DMS 273 treated with DMSO at 0.1 percent for 48 hours (cell line): ENCODE results near the gene ZNF486.
"Not testable (repeated sequence)": the region's sequence is repeated elsewhere in the genome, so short reads cannot be mapped to it uniquely, and the experiment has no call there.

Experiments
- DNase-seq: peaks from one replicate; lab custom pipeline; 2025; lab: John Stamatoyannopoulos, UW

The ZNF486 gene

DNA sequence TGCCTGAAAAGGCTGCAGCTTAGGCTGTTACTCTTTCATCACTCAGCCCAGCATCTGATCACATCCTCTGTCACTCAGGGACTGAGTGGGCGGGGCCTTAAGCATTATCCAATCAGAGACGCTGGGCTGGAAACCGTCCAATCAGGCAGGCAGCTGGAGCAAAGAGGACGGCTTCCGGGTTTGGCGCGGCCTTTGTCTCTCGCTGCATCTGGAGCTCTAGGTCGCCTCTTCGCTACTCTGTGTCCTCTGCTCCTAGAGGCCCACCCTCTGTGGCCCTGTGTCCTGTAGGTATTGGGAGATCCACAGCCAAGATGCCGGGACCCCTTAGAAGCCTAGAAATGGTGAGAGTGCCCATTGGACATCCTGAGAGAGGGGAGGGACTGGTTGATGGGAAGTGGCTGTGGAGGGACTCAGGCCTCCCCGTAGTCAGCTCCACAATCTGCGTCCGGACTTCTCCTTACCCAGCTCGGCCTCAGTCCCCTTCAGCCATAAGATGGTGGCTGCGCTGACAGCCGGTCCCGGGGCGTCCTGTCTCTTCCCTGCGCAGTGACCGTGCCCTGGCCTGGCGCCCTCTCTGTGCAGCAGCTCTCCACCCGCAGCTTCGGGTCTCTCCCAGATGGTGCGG, at the start of gene ZNF486:
Gene ZNF486 (plus strand): TSS at position 195 of the 625 bp plus-strand sequence. CDS start 117 bp downstream, at position 312.
- DNase-seq, result peak; percentile 94

DNA sequence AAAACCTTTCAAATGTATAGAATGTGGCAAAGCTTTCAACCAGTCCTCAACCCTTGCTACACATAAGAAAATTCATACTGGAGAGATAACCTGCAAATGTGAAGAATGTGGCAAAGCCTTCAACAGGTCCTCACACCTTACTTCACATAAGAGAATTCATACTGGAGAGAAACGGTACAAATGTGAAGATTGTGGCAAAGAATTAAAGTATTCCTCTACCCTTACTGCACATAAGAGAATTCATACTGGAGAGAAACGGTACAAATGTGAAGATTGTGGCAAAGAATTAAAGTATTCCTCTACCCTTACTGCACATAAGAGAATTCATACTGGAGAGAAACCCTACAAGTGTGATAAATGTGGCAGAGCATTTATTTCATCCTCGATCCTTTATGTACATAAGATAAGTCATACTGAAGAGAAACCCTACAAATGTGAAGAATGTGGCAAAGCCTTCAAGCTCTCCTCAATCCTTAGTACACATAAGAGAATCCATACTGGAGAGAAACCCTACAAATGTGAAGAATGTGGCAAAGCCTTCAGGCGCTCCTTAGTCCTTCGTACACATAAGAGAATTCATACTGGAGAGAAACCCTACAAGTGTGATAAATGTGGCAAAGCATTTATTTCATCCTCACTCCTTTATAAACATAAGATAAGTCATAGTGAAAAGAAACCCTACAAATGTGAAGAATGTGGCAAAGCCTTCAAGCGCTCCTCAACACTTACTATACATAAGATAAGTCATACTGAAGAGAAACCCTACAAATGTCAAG, 48.8 kb upstream of the ZNF486 start:
- DNase-seq, result not testable (repeated sequence)

DNA sequence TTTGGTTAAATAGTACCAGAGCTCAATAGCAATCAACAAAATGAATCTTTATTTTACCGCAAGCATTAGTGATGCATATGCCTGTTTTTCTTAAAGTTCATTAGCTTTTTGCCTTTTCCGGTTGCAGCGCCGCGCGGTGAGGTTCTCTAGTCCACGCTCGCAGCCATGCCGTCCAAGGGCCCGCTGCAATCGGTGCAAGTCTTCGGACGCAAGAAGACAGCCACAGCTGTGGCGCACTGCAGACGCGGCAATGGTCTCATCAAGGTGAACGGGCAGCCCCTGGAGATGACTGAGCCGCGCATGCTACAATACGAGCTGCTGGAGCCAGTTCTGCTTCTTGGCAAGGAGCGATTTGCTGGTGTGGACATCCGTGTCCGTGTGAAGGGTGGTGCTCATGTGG, 42.1 kb upstream of the ZNF486 start:
- no peak for DNase-seq

DNA sequence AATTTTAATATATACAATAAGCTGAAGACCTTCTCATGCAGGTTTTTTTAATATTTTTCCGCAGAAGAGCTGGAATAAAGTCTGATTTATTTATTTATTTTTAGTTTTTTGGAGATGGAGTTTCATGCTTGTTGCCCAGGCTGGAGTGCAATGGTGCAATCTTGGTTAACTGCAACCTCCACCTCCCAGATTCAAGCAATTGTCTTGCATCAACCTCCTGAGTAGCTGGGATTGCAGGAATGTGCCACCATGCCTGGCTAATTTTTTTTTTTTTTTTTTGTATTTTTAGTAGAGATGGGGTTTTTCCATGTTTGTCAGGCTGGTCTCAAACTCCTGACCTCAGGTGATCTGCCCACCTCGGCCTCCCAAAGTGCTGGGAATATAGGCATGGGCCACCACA, 34.1 kb upstream of the ZNF486 start:
- DNase-seq, result not testable (repeated sequence)

DNA sequence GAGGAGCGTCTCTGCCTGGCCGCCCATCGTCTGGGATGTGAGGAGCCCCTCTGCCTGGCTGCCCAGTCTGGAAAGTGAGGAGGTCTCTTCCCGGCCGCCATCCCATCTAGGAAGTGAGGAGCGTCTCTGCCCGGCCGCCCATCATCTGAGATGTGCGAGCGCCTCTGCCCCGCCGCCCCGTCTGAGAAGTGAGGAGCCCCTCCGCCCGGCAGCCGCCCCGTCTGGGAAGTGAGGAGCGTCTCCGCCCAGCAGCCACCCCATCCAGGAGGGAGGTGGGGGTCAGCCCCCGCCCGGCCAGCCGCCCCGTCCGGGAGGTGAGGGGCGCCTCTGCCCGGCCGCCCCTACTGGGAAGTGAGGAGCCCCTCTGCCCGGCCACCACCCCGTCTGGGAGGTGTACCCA, 29.3 kb upstream of the ZNF486 start:
- not testable (repeated sequence) for DNase-seq

DNA sequence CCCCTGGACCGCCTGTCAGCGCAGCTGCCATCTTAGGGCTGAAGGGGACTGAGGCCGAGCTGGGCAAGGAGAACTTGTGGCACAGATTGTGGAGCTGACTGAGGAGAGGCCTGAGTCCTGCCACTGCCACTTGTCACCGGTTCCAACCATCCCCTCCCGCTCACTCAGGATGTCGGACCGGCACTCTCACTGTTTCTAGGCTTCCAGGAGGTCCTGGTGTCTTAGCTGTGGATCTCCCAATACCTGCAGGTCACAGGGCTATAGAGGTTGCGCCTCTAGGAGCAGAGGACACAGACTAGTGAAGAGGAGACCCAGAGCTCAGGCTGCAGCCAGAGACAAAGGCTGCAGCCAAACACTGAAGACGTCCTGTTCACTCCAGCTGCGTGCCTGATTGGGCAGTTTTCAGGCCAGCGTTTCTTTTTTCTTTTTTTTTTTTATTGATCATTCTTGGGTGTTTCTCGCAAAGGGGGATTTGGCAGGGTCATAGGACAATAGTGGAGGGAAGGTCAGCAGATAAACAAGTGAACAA, 15.3 kb upstream of the ZNF486 start:
- no peak for DNase-seq

DNA sequence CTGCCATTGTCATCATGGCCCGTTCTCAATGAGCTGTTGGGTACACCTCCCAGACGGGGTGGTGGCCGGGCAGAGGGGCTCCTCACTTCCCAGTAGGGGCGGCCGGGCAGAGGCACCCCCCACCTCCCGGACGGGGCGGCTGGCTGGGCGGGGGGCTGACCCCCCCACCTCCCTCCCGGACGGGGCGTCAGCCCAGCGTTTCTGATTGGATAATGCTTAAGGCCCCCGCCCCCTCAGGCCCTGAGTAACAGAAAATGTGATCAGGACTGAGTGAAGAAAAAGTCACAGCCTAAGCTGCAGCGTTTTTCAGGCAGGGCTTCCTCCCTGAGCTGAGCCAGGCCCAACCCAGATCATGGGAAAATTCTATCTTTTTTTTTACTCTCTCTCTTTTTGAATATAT, 14.5 kb upstream of the ZNF486 start:
- DNase-seq, result not testable (repeated sequence)

DNA sequence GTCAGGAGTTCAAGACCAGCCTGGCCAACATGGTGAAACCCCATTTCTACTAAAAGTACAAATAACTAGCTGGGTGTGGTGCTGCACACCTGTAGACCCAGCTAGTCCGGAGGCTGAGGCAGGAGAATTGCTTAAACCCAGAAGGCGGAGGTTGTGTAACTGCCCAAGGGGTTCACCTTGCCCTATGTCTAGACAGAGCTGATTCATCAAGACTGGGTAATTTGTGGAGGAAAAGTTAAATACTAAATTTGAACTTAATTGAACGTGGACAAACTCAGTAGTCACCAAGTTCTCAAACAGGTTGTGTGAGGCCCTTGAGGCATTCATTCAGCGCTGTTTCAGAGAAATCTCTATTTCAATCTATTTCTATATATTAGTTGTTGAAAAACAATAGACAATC, 13.7 kb upstream of the ZNF486 start:
- no peak for DNase-seq

DNA sequence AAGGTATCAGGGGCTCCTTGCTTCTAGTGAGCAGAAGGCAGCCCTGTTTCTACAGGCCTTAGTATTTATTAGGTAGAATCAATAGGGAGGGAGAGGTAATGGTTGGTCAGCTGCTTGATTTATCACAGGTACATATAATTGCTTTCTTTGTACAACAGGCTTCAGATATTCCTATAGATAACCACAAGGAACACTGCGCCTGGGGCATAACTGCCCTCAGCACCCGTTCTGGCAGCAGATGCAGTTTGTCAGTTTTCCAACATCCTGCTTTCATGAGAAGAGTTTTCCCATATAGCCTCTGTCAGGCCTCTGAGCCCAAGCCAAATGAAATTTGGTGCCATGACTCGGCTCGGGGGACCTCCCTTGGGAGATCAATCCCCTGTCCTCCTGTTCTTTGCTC, 12.4 kb upstream of the ZNF486 start:
- no peak for DNase-seq

DNA sequence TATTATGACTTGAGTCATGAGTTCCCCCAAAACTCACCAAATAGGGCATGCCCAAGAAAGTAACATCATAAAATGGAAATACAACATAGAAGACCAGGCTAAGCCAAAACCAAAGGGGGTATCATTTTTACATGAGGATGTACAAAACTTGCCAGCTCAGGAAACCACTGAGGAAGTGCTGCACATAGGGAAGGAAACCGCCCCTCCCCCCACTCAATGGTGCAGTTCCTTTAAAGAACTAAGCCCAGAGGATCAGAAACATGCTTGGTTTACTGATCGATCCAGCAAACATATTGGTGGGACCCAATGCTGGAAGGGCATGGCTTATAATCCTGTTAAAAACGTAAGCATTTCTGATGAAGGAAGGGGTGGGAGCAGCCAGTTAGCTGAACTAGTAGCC, 4.2 kb upstream of the ZNF486 start:
- DNase-seq, result no peak

DNA sequence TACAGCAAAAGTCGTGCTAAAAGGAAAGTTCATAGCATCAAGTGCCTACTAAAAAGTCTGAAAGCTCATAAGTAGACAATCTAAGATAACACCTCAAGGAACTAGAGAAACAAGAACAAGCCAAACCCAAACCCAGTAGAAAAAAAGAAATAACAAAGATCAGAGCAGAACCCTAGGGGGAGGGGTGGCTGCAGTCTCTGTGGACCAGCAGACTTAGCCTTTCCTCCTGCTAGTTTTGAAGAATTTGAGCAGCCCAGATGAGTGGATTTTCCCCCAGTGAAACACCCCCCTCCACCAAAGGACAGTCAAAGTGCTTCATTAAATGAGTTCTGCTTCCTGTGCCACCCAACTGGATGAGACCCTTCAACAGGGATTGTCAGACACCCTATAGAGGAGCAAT, 2.6 kb upstream of the ZNF486 start:
- no peak for DNase-seq

DNA sequence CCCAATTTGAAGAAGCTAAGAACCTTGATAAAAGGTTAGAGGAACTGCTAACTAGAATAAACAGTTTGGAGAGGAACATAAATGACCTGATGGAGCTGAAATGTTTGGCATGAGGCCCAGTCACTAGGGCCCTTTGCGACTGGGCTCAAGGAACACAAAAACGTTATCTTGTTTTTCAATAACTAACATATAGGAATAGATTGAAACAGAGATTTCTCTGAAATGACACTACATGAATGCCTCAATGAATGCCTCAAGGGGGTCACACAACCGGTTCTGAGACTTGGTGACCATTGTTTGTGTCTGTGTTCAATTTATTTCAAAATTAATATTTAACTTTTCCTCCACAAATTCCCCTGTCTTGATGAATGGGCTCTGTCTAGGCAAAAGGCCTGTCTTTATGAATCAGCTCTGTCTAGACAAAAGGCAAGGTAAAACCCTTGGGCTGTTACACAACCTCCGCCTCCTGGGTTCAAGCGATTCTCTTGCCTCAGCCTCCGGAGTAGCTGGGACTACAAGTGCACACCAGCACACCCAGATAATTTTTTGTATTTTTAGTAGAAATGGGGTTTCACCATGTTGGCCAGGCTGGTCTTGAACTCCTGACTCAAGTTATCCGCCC, 932 bp upstream of the ZNF486 start:
- no peak for DNase-seq

DNA sequence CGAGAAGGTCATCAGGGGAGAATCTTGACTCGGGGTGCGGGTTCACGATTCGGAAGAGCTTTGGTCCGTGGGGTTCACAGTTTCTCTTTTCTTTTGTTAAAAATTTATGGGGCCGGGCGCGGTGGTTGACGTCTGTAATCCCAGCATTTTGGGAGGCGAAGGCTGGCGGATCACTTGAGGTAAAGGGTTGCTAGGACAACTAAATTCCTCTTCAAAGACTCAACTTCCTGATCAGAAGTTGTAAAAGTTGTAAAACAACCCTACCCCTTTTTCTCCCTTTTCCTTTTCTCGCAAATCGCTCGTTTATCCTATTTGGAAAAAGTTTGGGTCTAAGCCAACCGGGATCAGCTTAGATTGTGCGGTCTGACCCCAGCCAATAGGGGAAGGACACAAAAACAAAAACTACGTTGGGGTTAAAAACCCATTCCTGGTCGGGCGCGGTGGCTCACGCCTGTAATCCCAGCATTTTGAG, 673 bp downstream of the ZNF486 start:
- no peak for DNase-seq

DNA sequence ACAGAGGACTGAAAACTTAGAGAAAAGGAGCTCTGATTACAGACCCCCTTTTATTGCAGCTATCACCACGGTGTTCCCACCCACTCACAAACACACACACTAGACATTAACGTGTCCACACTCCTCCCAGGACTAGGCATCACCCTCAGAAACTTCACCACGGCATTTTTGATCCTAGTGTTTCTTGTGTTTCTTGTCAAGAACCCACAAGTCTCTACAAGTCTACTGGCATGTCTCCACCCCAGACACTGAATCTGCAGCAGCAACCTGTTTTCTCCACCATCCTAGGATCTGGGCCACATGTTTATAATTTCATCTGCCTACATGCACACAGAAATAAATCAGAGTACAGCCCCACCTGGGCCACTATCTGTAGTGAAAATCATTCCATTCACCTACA, 4.3 kb downstream of the ZNF486 start:
- no peak for DNase-seq

DNA sequence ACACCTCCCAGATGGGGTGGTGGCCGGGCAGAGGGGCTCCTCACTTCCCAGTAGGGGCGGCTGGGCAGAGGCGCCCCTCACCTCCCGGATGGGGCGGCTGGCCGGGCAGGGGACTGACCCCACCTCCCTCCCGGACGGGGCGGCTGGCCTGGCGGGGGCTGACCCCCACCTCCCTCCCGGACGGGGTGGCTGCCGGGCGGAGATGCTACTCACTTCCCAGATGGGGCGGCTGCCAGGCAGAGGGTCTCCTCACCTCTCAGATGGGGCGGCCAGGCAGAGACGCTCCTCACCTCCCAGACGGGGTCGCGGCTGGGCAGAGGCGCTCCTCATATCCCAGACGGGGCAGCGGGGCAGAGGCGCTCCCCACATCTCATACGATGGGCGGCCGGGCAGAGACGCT, 8.8 kb downstream of the ZNF486 start:
- DNase-seq, result not testable (repeated sequence)

DNA sequence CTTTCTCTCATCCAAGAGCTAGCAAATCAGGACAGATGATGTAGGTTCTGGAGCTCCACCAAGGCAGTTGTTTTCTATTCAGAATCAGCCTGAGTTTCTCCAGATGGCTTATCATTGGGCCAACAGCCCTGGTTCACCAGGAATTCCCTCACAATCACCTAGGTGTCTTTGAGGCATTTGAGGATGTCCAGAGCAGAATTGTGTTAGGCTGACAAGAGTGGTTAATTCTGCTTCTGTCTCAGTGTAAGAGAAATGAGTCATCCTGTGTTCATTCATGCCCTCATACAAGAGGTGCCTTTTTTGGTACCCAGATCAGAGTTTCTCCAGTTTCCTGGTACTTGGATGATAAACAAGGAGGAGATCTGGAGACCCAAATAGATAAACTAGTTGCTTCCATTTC, 12.9 kb downstream of the ZNF486 start:
- not testable (repeated sequence) for DNase-seq

DNA sequence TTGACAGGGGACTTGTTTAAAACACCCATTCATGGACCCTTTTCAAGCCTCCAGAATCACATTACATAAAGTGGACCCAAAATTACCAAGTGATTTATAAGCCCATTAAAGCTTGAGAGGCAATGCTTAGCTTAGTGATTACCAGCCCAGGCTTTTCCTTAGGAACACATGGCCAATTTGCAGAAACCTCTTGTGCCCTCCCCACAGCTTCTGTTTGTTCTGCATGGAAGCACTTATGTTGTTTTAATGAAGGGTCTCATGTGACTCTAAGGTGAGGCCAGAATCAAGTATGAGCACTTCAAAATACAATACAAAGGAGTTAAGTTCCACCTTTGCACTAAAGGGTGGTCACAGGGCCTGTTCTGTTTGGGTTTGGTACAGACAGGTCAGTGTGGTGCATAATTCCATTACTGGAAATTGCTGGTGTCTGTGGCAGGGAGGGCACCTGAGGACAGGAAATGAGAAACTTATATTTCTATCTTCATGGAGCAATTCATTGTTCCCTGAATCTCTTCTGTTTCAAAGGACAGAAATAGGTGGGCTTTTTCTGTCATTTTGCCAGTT, 15.3 kb downstream of the ZNF486 start:
- DNase-seq, result no peak

DNA sequence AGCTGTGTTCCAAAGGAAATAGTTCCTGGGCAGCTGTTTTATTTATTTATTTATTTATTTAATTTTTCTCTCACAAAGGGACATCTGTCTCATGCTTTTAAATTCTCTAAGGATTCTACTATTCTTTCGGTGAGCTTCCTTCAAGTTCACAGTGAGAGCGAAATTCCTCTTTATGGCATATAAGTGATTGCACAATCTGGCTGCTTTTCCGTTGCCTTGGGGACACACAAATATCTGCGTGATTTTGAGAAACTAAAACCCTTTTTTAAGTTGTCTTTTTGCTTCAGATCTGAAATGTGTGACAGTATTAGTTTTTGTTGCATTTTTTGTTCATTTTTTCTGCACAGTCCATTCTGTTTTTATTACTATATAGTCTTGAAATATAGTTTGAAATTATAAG, 19.2 kb downstream of the ZNF486 start:
- no peak for DNase-seq

DNA sequence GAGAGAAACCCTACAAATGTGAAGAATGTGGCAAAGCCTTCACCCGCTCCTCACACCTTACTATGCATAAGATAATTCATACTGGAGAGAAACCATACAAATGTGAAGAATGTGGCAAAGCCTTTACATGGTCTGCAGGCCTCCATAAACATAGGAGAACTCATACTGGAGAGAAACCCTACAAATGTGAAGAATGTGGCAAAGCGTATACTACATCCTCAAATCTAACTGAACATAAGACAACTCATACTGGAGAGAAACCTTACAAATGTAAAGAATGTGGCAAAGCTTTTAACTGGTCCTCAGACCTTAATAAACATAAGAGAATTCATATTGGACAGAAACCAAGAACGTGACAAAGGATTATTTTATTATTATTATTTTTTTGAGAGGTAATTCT, 30.7 kb downstream of the ZNF486 start:
- no peak for DNase-seq

DNA sequence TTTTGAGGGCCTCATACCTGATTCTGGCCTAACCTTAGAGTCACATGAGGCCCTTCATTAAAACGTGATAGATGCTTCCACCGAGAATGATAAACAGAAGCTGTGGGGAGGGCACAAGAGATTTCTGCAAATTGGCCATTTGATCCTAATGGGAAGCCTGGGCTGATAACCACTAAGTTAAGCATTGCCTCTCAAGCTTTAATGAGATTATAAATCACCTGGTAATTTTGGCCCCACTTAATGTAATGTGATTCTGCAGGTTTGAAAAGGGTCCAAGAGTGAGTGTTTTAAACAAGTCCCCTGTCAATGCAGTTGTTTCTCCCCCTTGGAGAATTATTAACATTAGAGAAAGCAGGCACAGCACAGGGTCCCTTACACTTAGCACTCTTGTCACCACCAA, 42.0 kb downstream of the ZNF486 start:
- no peak for DNase-seq

DNA sequence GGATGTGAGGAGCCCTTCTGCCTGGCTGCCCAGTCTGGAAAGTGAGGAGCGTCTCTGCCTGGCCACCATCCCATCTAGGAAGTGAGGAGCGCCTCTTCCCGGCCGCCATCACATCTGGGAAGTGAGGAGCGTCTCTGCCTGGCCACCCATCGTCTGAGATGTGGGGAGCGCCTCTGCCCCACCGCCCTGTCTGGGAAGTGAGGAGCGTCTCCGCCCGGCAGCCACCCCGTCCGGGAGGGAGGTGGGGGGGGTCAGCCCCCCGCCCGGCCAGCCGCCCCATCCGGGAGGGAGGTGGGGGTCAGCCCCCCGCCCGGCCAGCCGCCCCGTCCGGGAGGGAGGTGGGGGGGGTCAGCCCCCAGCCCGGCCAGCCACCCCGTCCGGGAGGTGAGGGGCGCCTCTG, 47.4 kb downstream of the ZNF486 start:
- not testable (repeated sequence) for DNase-seq

DNA sequence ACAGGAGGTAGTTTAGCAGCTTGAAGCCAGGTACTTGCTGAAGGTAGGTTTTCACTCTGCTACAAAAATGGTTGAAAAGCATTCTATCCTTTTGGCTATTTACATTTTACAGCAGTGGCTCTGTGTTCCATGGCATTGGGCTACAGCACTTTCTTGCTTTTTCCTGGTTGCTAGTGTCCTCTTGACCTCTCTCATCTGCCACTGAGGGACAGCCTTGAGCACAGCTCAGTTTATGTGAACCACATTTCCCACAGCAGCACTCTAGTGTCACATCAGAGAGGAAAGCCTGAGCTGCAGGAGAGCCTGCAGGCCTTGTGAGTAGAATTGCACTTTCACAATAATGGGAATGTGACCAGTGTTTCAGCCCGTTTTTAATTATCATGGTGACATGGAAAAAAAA, 54.6 kb downstream of the ZNF486 start:
- DNase-seq, result not testable (repeated sequence)

DNA sequence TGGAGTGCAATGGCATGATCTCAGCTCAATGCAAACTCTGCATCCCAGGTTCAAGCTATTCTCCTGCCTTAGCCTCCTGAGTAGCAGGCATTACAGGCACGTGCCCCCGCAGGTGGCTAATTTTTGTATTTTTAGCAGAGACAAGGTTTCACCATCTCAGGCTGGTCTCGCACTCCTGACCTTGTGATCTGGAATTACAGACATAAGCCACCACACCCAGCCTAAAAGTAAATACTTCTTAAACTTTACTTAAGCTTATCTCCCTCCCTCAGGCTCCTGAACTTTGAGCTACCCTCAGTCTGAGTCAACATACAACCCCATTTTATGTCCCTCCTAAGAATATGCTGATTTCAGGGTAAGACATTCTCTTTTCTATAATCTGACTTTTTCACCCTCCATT, 66.1 kb downstream of the ZNF486 start:
- no peak for DNase-seq
